H1 (cell line): ENCODE measurements around the gene ARHGEF38. TPM values are rescaled to one million over a fixed set of nuclear protein-coding genes. Genes with fewer than 3 reads are reported as not detected.

ENCODE experiments used
- ASH2L ChIP-seq: fragments of 200-600, 300-600 bp; sonication (generic); IDR thresholded peaks from one replicate; pipeline ENCODE4 v1.7.1; 2017; ENCODE audit warnings: low read length
- ATF2 ChIP-seq: IDR thresholded peaks from 2 replicates; pipeline ENCODE4 v1.6.1; 2012; ENCODE audit warnings: low read length, inconsistent platforms
- CHD1 ChIP-seq: IDR thresholded peaks from 2 replicates; pipeline ENCODE4 v1.6.1; 2012; ENCODE audit warnings: low read depth, low read length, improper control_type of control experiment
- CHD7 ChIP-seq: fragments of 300-600 bp; sonication (generic); IDR thresholded peaks from 2 replicates; pipeline ENCODE4 v1.7.1; 2012; ENCODE audit warnings: low read length, moderate library complexity, mild to moderate bottlenecking, inconsistent platforms; ENCODE audit not compliant: insufficient replicate concordance
- JUND ChIP-seq: IDR thresholded peaks from 2 replicates; pipeline ENCODE4 v1.6.1; 2011; ENCODE audit warnings: mild to moderate bottlenecking, improper control_type of control experiment, low read length
- KDM5A ChIP-seq: fragments of 200-600 bp; IDR thresholded peaks from 2 replicates; pipeline ENCODE4 v1.7.1; 2012; ENCODE audit warnings: mild to moderate bottlenecking, low read length, inconsistent platforms, mixed read lengths
- POLR2A ChIP-seq, 2 experiments: IDR thresholded peaks; 1 replicate in 1 of 2; 2 replicates in 1 of 2; pipeline ENCODE4 v1.6.1; 2011; ENCODE audit warnings: low read depth in 2 of 2, low read length in 2 of 2, mild to moderate bottlenecking in 2 of 2; ENCODE audit errors: control extremely low read depth in 1 of 2
- RBBP5 ChIP-seq: IDR thresholded peaks from 2 replicates; pipeline ENCODE4 v1.7.1; 2012; ENCODE audit warnings: low read depth, mild to moderate bottlenecking, inconsistent platforms, low read length, moderate library complexity, borderline replicate concordance
- polyA plus RNA-seq, 7 experiments: library from polyadenylated mRNA; depleted of rRNA in 3 of 7; stranded (reverse) in 5 of 7; unstranded in 2 of 7; fragments of >200 nt in 5 of 7; fragments of 200-250 nt in 2 of 7; gene quantifications; 1 replicate in 5 of 7; 2 replicates in 1 of 7; 4 replicates in 1 of 7; pipeline versions ENCODE4 v1.2.1 to v1.2.3, GENCODE V29; 2011 to 2013; ENCODE audit warnings: missing spikeins in 2 of 7, mixed read lengths in 2 of 7
- total RNA-seq: library from RNA; stranded (reverse); fragmentation: NEBNext Ultra II Directional; extraction: Animal tissue kit (Norgen Biotek cat#: 25700); gene quantifications from 2 replicates; pipeline ENCODE4 v1.2.1, GENCODE V29; 2021

ARHGEF38 gene
- total and polyA plus RNA-seq, 2 of the 8 experiments (the other 6 are each of a cell fraction or from before 2014, with no cell fraction given) = not detected

GRCh38 chr4:105719204-105719603 lies 166.8 kb downstream of the ARHGEF38 start (continued):
- no peak for TF ChIP-seq CHD7
- no peak for TF ChIP-seq RBBP5
- TF ChIP-seq ASH2L = no peak
- TF ChIP-seq JUND = no peak
- no peak for TF ChIP-seq KDM5A
- no peak for TF ChIP-seq CHD1
- no peak for TF ChIP-seq ATF2
- no peak for TF ChIP-seq POLR2A (IDR thresholded peaks at IDR 0.05; ENCODE audit: control extremely low read depth in 1 of 2, low read depth in 2 of 2, low read length in 2 of 2)
- TF ChIP-seq, all 59 proteins: peak for 0
